Right cardiac atrium (tissue), 5 donors: Measurements from ENCODE around the gene RPRD2. TPM values are rescaled to one million over a fixed set of nuclear protein-coding genes. Genes with fewer than 3 reads are reported as not detected.
A peak's percentile ranks its signal among the peaks of the same experiment; 100 is the strongest.

Experiments used
- ATAC-seq, 2 donors: fragments of 200-7000 bp; cut with Tn5 transposase; one replicate each; pipeline versions ENCODE4 v1.8.0 to v1.9.1; 2020; ENCODE audit warnings: moderate library complexity in 2 of 2, mild to moderate bottlenecking in 1 of 2
- DNase-seq, 3 donors: peaks; one replicate each; pipeline ENCODE4 v3.0.0-alpha.2; 2020
- H3K27ac ChIP-seq: one replicate; pipeline ENCODE4 v1.5.1; 2013; ENCODE audit warnings: mild to moderate bottlenecking, low read length, control low read depth, moderate library complexity
- H3K27me3 ChIP-seq: one replicate; pipeline ENCODE4 v1.6.1; 2013; ENCODE audit not compliant: control insufficient read depth, insufficient read depth
- H3K4me1 ChIP-seq: one replicate; pipeline ENCODE4 v1.6.1; 2013; ENCODE audit warnings: low read length; ENCODE audit not compliant: control insufficient read depth, insufficient read depth
- H3K4me3 ChIP-seq: one replicate; pipeline ENCODE4 v1.5.1; 2013; ENCODE audit warnings: low read length, control low read depth
- H3K9me3 ChIP-seq: one replicate; pipeline ENCODE4 v1.6.1; 2013; ENCODE audit warnings: low read length; ENCODE audit not compliant: control insufficient read depth
- WGBS: extraction: QIAGEN DNeasy Blood & Tissue Kit; methylation state at CpG from one replicate; pipeline ENCODE4 v1.1.7; 2013; 5-methylcytosine and 5-hydroxymethylcytosine counted together
- intact Hi-C, 4 donors: fragments of 100-400 bp; cut with DNase I; formaldehyde crosslinking; loops; one replicate each; pipeline versions ENCODE4 v1.11.0 to v1.14.0; 2022 to 2023
- polyA plus RNA-seq: library from polyadenylated mRNA; stranded (reverse); fragments of 200-250 nt; gene quantifications from one replicate; pipeline ENCODE4 v1.2.3, GENCODE V29; 2013
- total RNA-seq, 4 donors: library from RNA; stranded (reverse); fragmentation: NEBNext Ultra II Directional; extraction: Animal tissue kit (Norgen Biotek cat#: 25700); gene quantifications; one replicate each; pipeline ENCODE4 v1.2.1, GENCODE V29; 2021
- donor health status: healthy with polysubstance abuse.
- donor health status: DM: no; HTN: yes; CAD: no.
- donor health status: DM: no; HTN: no; CAD: no.
- donor health status: DM: no; HTN: yes; CAD: no; lungs with severe emphysema.
- donor health status: DM: yes; HTN: yes; CAD: no.

Gene RPRD2
- total and polyA plus RNA-seq, 5 donors: 10.0 to 32.4 (median 26.7) TPM

DNA sequence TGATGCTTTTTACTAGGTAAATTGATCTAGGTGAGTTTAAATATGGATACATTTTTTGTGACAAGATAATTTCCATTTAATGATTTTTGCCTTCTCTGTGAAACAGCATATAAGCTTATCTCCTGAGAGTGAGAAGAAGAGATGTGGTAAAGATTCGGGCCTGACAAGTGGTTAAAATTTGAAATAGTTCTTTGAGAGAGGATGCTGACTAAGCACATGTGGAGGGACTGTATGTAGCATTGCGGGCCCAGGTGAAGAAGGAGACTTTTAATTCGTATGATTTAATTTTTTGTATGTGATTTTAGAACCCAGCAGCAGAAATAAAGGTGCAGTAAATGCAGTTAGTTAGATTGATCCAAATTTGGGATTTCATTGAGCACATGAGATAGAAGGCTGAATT lies 51.9 kb downstream of the RPRD2 start:
- no peak for ATAC-seq
- Histone ChIP-seq H3K27me3 (no peaks in the 10 kb centered on the region), H3K27ac (no peak overlapping the region), H3K9me3 (no peaks in the 10 kb centered on the region), H3K4me3 (no peak overlapping the region), H3K4me1 (peaks cover under 1% of the 10 kb centered on the region)
- 92% methylated on average over 3 of the region's 3 CpGs for WGBS
- intact Hi-C loops: no loop called here
- DNase-seq: no peak

DNA sequence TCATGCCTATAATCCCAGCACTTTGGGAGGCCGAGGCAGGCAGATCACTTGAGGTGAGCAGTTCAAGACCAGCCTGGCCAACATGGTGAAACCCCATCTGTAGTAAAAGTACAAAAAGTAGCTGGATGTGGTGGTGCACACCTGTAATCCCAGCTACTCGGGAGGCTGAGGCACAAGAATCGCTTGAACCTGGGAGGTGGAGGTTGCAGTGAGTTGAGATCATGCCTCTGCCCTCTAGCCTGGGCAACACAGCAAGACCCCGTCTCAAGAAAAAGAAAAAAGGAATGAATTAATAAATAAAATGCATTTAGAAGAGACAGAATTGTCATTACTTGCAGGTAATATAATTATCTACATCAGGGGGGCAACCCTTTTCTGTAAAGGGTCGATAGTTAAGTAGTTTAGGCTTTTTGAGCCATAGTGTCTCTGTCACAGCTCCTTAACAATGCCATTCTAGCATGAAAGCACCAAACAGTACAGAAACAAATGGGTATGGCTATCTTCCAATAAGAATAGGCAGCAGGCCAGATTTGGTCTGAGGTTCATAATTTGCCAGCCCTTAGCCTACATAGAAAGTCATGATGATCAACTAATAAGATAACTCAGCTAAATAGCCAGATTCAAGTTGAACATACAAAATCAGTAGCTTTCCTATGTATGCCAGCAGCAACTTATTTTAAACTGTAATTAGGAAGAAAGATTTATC lies 56.8 kb downstream of the RPRD2 start:
- ATAC-seq (no peak), DNase-seq (no peak)
- H3K27ac ChIP-seq: no peak overlapping the region
- no peak overlapping the region for H3K4me3 ChIP-seq
- no peaks in the 10 kb centered on the region for H3K27me3 ChIP-seq
- no peaks in the 10 kb centered on the region for H3K9me3 ChIP-seq
- 89% methylated on average over 5 of the region's 5 CpGs for WGBS
- intact Hi-C loops: no loop called here
- H3K4me1 ChIP-seq: no peaks in the 10 kb centered on the region

DNA sequence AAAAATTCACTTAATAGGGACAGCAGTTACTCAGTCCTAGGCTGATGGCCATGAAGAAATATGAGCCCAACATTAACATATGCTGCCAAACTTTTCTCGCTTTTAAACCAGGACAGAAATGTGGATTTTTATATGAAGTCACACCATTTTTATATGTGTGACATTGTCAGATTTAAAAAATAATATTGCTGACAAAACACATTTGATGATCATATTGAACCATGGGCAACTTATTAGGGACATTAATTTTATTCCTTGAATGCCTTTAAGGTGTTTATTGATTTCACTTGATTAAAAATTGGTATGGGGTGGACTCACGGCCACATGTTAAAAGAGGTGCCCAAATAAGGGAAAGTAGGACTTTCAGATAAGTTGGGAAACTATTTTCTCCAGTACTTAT lies 58.6 kb downstream of the RPRD2 start:
- Histone ChIP-seq H3K27me3 (no peaks in the 10 kb centered on the region), H3K4me3 (no peak overlapping the region), H3K4me1 (no peaks in the 10 kb centered on the region), H3K9me3 (no peaks in the 10 kb centered on the region), H3K27ac (no peak overlapping the region)
- 93% methylated on average over 2 of the region's 2 CpGs for WGBS
- intact Hi-C loops: no loop called here
- ATAC-seq: no peak
- DNase-seq: no peak

DNA sequence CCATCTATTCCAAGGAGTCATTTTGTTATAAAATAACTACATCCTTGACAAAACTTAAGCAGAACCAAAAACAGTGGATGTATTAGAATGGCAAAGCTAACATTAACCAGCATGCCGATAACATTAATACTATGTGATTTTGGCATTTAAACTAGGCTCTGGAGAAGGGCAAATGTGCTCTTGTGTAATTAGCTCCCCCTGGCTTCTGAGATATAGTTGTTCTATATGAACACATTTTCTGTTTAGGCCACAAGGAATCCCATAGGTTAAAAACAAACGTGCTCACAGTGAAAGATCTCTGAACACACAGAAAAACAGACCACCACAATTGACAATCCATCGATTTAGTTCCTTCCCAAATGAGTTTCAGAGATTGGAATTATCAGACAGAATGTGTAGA lies 65.9 kb downstream of the RPRD2 start:
- DNase-seq: no peak
- Histone ChIP-seq H3K27me3 (no peaks in the 10 kb centered on the region), H3K9me3 (no peaks in the 10 kb centered on the region), H3K4me1 (peaks cover 1% of the 10 kb centered on the region), H3K4me3 (no peak overlapping the region), H3K27ac (no peak overlapping the region)
- no peak for ATAC-seq
- intact Hi-C loops: no loop called here
- 53% methylated on average over 3 of the region's 3 CpGs for WGBS

DNA sequence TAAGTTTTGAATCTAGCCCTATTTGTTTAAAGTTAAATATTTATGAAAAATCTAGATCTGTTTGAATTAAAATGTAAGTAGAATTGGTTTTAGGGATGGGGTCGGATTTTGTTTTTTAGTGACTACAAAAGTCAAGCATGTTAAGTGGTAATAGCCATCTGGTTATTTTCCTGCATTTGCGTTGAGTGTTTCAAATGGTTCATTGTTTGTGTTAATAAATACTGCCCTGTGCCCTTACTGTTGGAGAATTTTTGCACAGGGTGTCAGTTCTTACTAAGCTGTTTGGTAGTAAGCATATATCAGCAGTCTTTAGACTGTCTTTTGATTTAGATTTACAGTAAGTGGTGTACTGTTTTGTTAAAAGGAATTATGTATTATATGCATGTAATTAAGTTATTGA lies 77.2 kb downstream of the RPRD2 start:
- 77% methylated on average over 2 of the region's 2 CpGs for WGBS
- DNase-seq: no peak

DNA sequence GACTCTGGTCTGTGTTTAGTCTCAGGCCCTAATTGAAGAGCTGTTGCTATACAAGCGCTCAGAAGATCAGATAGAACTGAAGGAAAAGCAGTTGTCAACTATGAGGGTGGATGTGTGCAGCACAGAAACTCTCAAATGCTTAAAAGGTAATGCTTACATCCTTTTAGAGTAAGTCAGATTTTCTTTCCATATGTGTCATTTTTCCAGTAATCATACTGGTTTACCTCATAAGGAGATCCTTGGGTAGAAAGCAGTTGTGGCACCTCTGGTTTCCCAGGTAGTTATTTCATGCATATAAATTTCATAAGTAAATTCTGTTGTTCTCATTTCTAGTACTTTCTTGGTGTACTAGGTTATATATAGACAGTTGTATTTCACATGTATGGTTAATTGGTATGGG lies 80.3 kb downstream of the RPRD2 start:
- H3K27me3 ChIP-seq: no peaks in the 10 kb centered on the region
- no peak overlapping the region for H3K4me3 ChIP-seq
- intact Hi-C loops: no loop called here
- H3K9me3 ChIP-seq: no peaks in the 10 kb centered on the region
- no peaks in the 10 kb centered on the region for H3K4me1 ChIP-seq
- ATAC-seq: no peak
- H3K27ac ChIP-seq: no peak overlapping the region
- DNase-seq: no peak
- WGBS: 100% methylated on average over 1 of the region's 1 CpG

More for the DNA sequence above, 77.2 kb downstream of the RPRD2 start:
- H3K4me3 ChIP-seq: no peak overlapping the region
- no peak for ATAC-seq
- no peaks in the 10 kb centered on the region for H3K9me3 ChIP-seq
- H3K27ac ChIP-seq: no peak overlapping the region
- no peaks in the 10 kb centered on the region for H3K4me1 ChIP-seq
- no peaks in the 10 kb centered on the region for H3K27me3 ChIP-seq
- intact Hi-C loops: no loop called here

DNA sequence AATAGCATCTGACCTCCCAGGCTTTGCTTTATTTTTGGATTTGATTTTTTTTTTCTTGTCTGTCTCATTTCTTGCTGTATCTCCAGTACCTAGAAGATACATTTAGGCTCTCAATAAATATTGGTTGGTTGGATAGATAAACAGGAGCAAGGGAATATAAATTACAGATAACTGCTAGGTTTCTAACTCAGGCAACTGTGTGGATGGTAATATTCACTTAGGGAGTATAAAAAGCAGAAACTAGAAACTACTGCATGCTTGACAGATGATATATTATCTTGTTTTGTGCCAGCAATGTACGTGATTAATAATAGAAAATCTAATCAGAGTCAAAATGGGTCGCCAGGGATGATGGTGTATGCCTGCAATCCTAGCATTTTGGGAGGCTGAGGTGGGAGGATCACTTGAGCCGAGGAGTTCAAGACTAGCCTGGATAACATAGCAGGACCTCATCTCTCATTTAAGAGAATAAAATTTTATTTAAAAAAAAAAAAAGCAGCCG lies 92.2 kb downstream of the RPRD2 start:
- 71% methylated on average over 4 of the region's 4 CpGs for WGBS
- no peak for ATAC-seq

DNA sequence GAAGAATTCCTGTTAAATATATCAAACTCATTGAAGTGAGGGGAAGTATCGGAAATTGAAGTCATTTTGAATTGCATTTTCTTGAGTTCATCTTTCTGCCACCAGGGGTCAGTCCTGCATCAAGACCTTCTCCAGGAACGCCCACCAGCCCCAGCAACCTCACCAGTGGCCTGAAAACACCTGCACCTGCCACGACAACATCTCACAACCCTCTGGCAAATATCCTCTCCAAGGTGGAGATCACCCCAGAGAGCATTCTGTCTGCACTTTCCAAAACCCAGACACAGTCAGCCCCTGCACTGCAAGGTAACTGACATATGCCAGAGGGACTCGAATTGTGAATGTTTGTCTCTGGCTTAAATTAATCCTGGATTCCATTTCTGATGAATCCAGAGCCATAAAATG lies 100.5 kb downstream of the RPRD2 start:
- intact Hi-C loops: loop anchor here in 1 of 4 donors (5.0 kb wide), 1 partner anchor 68 kb away; no protein-coding TSS in a partner anchor
- DNase-seq (peak in 2 of 3 donors; percentile 37 to 64), ATAC-seq (peak; percentile 63 to 64)
- H3K27me3 ChIP-seq: no peaks in the 10 kb centered on the region
- WGBS: 41% methylated on average over 4 of the region's 4 CpGs
- H3K27ac ChIP-seq: no peak overlapping the region
- no peaks in the 10 kb centered on the region for H3K9me3 ChIP-seq
- H3K4me1 ChIP-seq: no peaks in the 10 kb centered on the region
- H3K4me3 ChIP-seq: no peak overlapping the region

More for the DNA sequence above, 92.2 kb downstream of the RPRD2 start:
- Histone ChIP-seq H3K4me1 (no peaks in the 10 kb centered on the region), H3K9me3 (no peaks in the 10 kb centered on the region), H3K27me3 (no peaks in the 10 kb centered on the region), H3K4me3 (no peak overlapping the region), H3K27ac (no peak overlapping the region)
- DNase-seq: no peak
- intact Hi-C loops: no loop called here

DNA sequence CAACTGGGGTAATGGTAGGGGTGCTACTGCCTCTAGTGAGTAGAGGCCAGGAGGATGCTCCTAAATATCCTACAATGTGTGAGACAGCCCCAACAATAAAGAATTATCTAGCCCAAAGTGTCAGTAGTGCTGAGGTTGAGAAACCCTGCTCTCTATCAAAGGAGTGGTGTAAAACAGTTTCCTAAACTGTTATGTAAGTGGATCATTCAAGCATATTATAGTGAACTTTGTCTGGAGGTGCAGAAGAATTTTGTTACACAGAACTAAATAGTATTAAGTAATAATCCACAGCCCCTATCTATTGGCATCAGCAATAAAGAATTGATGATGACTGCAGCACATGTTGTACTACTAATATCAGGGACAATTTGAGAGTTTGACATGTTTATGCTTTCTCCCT lies 103.0 kb downstream of the RPRD2 start:
- no peak for DNase-seq
- no peaks in the 10 kb centered on the region for H3K27me3 ChIP-seq
- no peaks in the 10 kb centered on the region for H3K4me1 ChIP-seq
- H3K4me3 ChIP-seq: no peak overlapping the region
- ATAC-seq: no peak
- no peak overlapping the region for H3K27ac ChIP-seq
- H3K9me3 ChIP-seq: no peaks in the 10 kb centered on the region
- intact Hi-C loops: loop anchor here in 1 of 4 donors (5.0 kb wide), 1 partner anchor 65 kb away; no protein-coding TSS in a partner anchor

DNA sequence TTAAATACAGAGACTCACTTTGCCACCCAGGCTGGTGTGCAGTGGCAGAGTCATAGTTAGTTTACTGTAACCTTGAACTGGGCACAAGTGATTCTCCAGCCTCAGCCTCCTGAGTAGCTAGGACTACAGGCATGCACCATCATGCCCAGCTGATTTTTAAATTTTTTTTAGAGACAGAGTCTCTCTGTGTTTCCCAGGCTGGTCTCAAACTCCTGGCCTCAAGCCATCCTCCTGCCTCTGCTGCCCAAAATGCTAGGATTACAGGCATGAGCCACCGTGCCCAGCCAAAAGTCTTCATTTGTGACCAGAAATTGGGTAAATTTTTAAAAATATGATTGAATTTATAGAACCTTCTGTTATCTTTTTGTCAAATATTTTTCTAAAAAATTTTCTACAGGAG lies 105.3 kb downstream of the RPRD2 start:
- Histone ChIP-seq H3K4me3 (no peak overlapping the region), H3K4me1 (peaks cover 3% of the 10 kb centered on the region), H3K9me3 (no peaks in the 10 kb centered on the region), H3K27ac (no peak overlapping the region), H3K27me3 (no peaks in the 10 kb centered on the region)
- DNase-seq (no peak), ATAC-seq (no peak)
- intact Hi-C loops: loop anchor here in 1 of 4 donors (5.0 kb wide), 1 partner anchor 63 kb away; no protein-coding TSS in a partner anchor
- 63% methylated on average over 1 of the region's 1 CpG for WGBS

DNA sequence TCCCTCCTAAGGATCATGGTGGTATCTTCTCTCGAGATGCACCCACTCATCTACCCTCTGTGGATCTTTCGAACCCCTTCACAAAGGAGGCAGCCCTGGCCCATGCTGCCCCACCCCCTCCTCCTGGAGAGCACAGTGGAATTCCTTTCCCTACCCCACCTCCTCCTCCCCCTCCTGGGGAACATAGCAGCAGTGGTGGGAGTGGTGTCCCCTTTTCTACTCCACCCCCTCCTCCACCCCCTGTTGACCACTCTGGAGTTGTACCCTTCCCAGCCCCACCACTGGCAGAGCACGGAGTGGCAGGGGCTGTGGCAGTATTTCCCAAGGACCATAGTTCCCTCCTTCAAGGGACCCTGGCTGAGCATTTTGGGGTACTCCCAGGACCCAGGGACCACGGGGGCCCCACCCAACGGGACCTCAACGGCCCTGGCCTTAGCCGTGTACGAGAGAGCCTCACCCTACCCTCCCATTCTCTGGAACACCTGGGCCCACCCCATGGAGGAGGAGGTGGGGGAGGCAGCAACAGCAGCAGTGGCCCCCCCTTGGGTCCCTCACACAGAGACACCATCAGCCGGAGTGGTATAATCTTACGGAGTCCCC lies 108.8 kb downstream of the RPRD2 start:
- Histone ChIP-seq H3K4me3 (no peak overlapping the region), H3K4me1 (peaks cover 6% of the 10 kb centered on the region), H3K27ac (no peak overlapping the region), H3K27me3 (no peaks in the 10 kb centered on the region), H3K9me3 (no peaks in the 10 kb centered on the region)
- 90% methylated on average over 10 of the region's 10 CpGs for WGBS
- intact Hi-C loops: loop anchor here in 2 of 4 donors (5.0 to 10.0 kb wide), 2 partner anchors 60 to 62 kb away; no protein-coding TSS in a partner anchor
- peak; percentile 26 to 27 for ATAC-seq
- DNase-seq: no peak
